22Rv1 (cell line): Measurements from ENCODE around the gene JPT1.
"Not testable (repeated sequence)": the region's sequence is repeated elsewhere in the genome, so short reads cannot be mapped to it uniquely, and the experiment has no call there.

Experiments
- ZFX ChIP-seq: fragments of 450-650 bp; IDR thresholded peaks from 2 replicates; pipeline ENCODE4 v1.6.1; 2017; ENCODE audit warnings: antibody characterized with exemption, borderline replicate concordance
- TF ChIP-seq, protein P1 (sequence below): fragments of 450-650 bp; IDR thresholded peaks from 2 replicates; pipeline ENCODE4 v1.5.1; 2017; ENCODE audit warnings: mild to moderate bottlenecking

DNA sequence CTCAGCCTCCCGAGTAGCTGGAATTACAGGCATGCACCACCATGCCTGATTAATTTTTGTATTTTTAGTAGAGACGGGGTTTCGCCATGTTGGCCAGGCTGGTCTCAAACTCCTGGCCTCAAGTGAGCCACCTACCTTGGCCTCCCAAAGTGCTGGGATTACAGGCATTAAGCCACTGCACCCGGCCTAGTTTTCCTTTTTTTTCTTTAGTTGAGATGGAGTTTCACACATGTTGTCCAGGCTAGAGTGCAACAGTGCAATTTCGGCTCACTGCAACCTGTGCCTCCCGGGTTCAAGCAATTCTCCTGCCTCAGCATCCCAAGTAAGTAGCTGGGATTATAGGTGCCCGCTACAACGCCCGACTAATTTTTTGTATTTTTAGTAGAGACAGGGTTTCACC is 16.6 kb downstream of the JPT1 start:
- TF ChIP-seq, protein P1, sequence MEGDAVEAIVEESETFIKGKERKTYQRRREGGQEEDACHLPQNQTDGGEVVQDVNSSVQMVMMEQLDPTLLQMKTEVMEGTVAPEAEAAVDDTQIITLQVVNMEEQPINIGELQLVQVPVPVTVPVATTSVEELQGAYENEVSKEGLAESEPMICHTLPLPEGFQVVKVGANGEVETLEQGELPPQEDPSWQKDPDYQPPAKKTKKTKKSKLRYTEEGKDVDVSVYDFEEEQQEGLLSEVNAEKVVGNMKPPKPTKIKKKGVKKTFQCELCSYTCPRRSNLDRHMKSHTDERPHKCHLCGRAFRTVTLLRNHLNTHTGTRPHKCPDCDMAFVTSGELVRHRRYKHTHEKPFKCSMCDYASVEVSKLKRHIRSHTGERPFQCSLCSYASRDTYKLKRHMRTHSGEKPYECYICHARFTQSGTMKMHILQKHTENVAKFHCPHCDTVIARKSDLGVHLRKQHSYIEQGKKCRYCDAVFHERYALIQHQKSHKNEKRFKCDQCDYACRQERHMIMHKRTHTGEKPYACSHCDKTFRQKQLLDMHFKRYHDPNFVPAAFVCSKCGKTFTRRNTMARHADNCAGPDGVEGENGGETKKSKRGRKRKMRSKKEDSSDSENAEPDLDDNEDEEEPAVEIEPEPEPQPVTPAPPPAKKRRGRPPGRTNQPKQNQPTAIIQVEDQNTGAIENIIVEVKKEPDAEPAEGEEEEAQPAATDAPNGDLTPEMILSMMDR: not testable (repeated sequence)
- not testable (repeated sequence) for TF ChIP-seq ZFX
